Neutrophil (primary cell): Measurements from ENCODE around the gene SVBP.

Experiments used
- H3K27ac ChIP-seq: fragments of 200-600 bp; sonication (generic); 2 replicates; pipeline ENCODE4 v1.5.1; 2016; ENCODE audit warnings: mild to moderate bottlenecking, moderate library complexity
- H3K27me3 ChIP-seq: fragments of 200-600 bp; sonication (generic); 2 replicates; pipeline ENCODE4 v1.6.0; 2016; ENCODE audit warnings: mild to moderate bottlenecking
- H3K36me3 ChIP-seq: fragments of 200-600 bp; sonication (generic); 2 replicates; pipeline ENCODE4 v1.5.1; 2017
- H3K4me1 ChIP-seq, 2 experiments: fragments of 200-600 bp in 1 of 2; sonication (generic) in 1 of 2; 1 replicate in 1 of 2; 2 replicates in 1 of 2; pipeline versions ENCODE4 v1.5.1 to v1.6.1; 2013 to 2016; ENCODE audit warnings: low read depth in 1 of 2, low read length in 1 of 2, mild to moderate bottlenecking in 1 of 2, moderate library complexity in 1 of 2; ENCODE audit not compliant: control insufficient read depth in 1 of 2, insufficient read depth in 1 of 2
- H3K4me3 ChIP-seq, 2 experiments: fragments of 200-600 bp in 1 of 2; sonication (generic) in 1 of 2; 1 replicate in 1 of 2; 2 replicates in 1 of 2; pipeline ENCODE4 v1.5.1; 2013 to 2016; ENCODE audit warnings: low read depth in 1 of 2, low read length in 1 of 2, mild to moderate bottlenecking in 1 of 2, moderate library complexity in 1 of 2
- H3K9me3 ChIP-seq: fragments of 200-600 bp; sonication (generic); 2 replicates; pipeline ENCODE4 v1.5.1; 2016
- TF ChIP-seq, protein P1 (sequence below): fragments of 200-600 bp; sonication (generic); IDR thresholded peaks from 2 replicates; pipeline ENCODE4 v1.5.1; 2016; ENCODE audit warnings: antibody characterized with exemption

SVBP gene

DNA sequence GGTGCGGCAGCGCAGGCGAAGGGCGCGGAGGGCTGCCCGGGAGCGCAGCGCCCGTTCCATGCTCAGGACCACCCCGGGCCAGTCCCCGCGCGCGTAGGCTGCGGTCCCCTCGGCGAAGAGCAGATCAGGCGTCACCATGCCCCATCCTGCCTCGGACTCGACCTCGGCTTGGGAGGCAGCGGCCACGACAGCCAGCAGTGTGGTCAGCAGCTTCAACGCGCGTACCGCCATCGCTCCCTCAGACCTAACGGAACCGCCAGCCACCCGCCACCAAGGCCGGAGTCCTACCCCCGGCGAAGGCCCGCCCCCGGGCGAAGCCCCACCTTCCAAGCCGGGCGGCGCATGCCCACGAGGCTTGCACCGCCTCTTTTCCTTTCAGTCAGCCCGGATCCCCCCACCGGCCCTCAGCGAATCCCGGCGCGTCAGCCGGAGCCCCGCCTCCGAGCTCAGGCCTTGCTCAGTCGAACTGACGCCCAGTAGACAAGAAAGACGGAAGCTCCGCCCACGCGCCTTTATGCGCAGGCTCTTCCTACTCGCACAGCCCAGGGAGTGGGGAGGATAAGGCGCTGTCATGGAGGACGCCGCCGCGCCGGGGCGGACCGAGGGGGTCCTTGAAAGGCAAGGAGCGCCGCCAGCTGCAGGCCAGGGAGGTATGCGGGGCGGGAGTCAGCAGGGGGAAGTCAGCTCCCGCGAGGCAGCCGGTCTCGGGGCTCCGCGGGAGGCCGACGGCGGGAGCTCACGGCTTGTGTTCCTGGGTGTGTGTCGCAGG lies 50.3 kb downstream of the SVBP start, which contains the start of the genes C1orf50 and P3H1:
C1orf50 (plus strand) TSS at position 509 of the 769 bp plus-strand sequence; CDS start at position 572, 63 bp downstream.
P3H1 (minus strand) TSS at position 288 of the 769 bp plus-strand sequence; CDS start at position 231, 57 bp downstream.
- H3K36me3 ChIP-seq: peaks cover 5% of the 10 kb centered on the region

DNA sequence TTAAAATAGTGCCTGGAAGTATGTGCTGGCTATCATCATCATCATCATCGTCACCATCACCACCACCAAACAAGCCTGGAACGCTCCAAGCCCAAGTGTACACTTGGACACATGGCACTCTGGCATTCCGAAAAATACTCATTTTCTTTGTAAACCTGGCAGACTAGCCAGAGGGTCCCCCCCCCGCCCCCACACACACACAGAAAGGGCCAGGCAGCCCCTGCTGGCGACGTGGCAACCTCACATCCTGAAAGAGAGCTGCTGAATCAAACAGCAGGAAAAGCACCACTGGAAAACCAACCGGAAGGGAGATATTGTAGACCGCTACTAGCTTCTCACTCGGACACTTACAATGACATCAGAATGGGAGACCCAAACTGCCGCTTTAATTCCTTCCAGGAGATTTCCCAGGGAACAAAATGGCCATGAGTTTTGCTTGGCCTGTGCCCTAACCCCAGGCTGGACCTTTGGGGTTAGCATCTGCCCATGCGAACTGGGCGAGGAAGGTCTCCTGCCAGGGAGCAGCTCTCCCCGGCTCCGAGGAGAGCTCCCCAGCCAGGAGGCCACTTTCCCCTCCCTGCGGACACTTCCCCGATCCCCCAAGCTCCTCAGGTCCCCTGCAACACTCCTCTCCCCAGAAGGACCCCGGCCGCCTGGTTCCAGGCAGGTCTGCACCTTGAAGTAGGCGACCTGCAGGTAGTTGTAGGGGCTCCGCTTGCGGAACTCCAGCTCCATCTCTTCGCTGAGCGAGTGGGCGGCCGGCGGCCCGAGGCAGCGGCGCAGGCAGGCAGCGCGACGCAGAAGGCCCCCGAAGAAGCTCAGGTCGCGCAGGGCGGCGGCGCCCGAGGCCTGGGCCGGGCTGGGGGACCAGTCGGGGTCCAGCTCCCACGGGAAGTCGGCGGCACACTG lies 51.1 kb downstream of the SVBP start:
- Histone ChIP-seq H3K27ac (peak overlapping the region; percentile 81), H3K27me3 (no peaks in the 10 kb centered on the region), H3K9me3 (no peaks in the 10 kb centered on the region), H3K4me3 (peak overlapping the region; percentile 80 to 83), H3K36me3 (peaks cover 5% of the 10 kb centered on the region), H3K4me1 (peaks cover 27 to 33% of the 10 kb centered on the region in 2 experiments)
- TF ChIP-seq, protein P1, sequence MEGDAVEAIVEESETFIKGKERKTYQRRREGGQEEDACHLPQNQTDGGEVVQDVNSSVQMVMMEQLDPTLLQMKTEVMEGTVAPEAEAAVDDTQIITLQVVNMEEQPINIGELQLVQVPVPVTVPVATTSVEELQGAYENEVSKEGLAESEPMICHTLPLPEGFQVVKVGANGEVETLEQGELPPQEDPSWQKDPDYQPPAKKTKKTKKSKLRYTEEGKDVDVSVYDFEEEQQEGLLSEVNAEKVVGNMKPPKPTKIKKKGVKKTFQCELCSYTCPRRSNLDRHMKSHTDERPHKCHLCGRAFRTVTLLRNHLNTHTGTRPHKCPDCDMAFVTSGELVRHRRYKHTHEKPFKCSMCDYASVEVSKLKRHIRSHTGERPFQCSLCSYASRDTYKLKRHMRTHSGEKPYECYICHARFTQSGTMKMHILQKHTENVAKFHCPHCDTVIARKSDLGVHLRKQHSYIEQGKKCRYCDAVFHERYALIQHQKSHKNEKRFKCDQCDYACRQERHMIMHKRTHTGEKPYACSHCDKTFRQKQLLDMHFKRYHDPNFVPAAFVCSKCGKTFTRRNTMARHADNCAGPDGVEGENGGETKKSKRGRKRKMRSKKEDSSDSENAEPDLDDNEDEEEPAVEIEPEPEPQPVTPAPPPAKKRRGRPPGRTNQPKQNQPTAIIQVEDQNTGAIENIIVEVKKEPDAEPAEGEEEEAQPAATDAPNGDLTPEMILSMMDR: peak; percentile 40

More for the DNA sequence above, 50.3 kb downstream of the SVBP start, which contains the start of the genes C1orf50 and P3H1:
- Histone ChIP-seq H3K27ac (peak within 1 kb of the TSS; percentile 81), H3K27me3 (no peaks in the 10 kb centered on the region), H3K9me3 (no peaks in the 10 kb centered on the region), H3K4me3 (peak within 1 kb of the TSS; percentile 80 to 83), H3K4me1 (peaks cover 27 to 33% of the 10 kb centered on the region in 2 experiments)
- TF ChIP-seq, protein P1: no peak

DNA sequence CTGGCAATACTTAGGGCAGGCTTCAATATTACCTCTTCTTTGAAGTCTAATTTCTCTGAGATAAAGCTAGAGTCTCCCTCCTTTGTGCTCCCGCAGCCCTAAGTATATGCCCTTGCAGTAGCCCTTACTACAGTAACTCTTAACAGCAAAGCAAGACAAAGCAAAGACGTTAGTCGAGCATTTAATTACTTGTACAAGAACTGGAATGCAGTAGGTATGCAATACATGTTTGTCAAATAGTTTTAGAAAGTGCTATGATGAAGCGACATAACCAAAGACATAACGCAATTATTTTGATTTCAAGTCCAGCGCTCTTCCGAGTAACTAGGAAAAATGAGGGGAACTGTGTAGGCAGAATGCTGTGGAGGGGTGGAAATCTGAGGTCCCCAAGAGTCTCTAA lies 51.9 kb downstream of the SVBP start:
- H3K9me3 ChIP-seq: no peaks in the 10 kb centered on the region
- H3K27ac ChIP-seq: no peak overlapping the region
- peak overlapping the region in 1 of 2 experiments; percentile 80 for H3K4me3 ChIP-seq
- no peaks in the 10 kb centered on the region for H3K27me3 ChIP-seq
- H3K4me1 ChIP-seq: peaks cover 27 to 33% of the 10 kb centered on the region in 2 experiments
- TF ChIP-seq, protein P1: no peak
- H3K36me3 ChIP-seq: peaks cover under 1% of the 10 kb centered on the region

DNA sequence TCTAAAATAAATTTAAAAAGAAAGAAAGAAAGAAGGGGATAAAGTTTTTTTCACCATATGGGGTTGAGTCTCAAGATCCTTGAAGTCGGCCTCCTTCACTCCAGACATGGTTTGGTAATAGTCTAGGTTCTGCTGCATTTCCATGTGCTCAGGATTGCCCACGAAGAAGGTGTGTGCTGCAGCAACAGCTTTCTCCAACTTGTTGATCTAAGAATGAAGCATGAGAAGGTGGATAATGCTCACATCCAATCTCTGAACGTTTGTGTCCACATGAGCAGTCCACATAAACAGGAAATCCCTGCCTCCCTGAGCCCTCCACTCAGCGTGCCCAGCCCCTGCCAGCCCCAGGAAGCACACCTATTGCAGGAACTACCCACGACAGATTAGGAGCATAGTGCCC lies 54.9 kb downstream of the SVBP start:
- no peaks in the 10 kb centered on the region for H3K27me3 ChIP-seq

DNA sequence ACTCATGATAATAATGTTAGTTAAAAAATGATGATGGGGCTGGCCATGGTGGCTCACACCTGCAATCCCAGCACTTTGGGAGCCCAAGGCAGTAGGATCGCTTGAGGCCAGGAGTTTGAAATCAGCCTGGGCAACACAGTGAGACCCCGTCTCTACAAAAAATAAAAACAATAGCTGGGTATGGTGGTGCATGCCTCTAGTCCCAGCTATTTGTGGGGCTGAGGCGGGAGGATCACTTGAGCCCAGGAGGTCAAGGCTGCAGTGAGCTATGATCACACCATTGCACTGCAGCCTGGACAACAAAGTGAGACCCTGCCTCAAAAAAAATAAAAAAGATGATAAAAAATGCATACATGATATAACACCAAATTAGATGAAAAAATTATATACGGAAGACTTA lies 55.6 kb downstream of the SVBP start:
- H3K27ac ChIP-seq: no peak overlapping the region
- no peak overlapping the region for H3K4me3 ChIP-seq
- no peaks in the 10 kb centered on the region for H3K27me3 ChIP-seq
- H3K36me3 ChIP-seq: peaks cover 16% of the 10 kb centered on the region
- peaks cover 19 to 22% of the 10 kb centered on the region in 2 experiments for H3K4me1 ChIP-seq
- TF ChIP-seq, protein P1: no peak
- H3K9me3 ChIP-seq: no peaks in the 10 kb centered on the region

More for the DNA sequence above, 54.9 kb downstream of the SVBP start:
- Histone ChIP-seq H3K4me3 (no peak overlapping the region), H3K4me1 (peaks cover 21 to 22% of the 10 kb centered on the region in 2 experiments), H3K27ac (no peak overlapping the region), H3K9me3 (no peaks in the 10 kb centered on the region), H3K36me3 (peaks cover 14% of the 10 kb centered on the region)
- TF ChIP-seq, protein P1: no peak
